Prostate gland (tissue), 2 donors: ENCODE measurements around the gene CARMIL1. TPM values are rescaled to one million over a fixed set of nuclear protein-coding genes. Genes with fewer than 3 reads are reported as not detected.
"Not testable (repeated sequence)": the region's sequence is repeated elsewhere in the genome, so short reads cannot be mapped to it uniquely, and the experiment has no call there.

Experiments used
- DNase-seq: peaks from one replicate; pipeline ENCODE4 v3.0.0-alpha.2; 2019; ENCODE audit warnings: low spot score
- H3K27ac ChIP-seq, 2 donors: fragments of 200-600 bp; sonication (generic); 2 replicates each; pipeline ENCODE4 v1.5.1; 2017 to 2019
- H3K27me3 ChIP-seq: fragments of 200-600 bp; sonication (generic); replicated peaks from 2 replicates; pipeline ENCODE4 v1.5.1; 2019; ENCODE audit not compliant: insufficient read depth
- H3K36me3 ChIP-seq, 2 donors: fragments of 200-600 bp; sonication (generic); 1 replicate in 1 of 2; 2 replicates in 1 of 2; pipeline versions ENCODE4 v1.5.1 to v1.8.1; 2017 to 2019
- H3K4me1 ChIP-seq: fragments of 200-600 bp; sonication (generic); replicated peaks from 2 replicates; pipeline ENCODE4 v1.5.1; 2019
- H3K4me3 ChIP-seq, 2 donors: fragments of 200-600 bp; sonication (generic); 2 replicates each; pipeline ENCODE4 v1.5.1; 2017 to 2019
- H3K9me3 ChIP-seq: fragments of 200-600 bp; sonication (generic); 2 replicates; pipeline ENCODE4 v1.5.1; 2017
- POLR2A ChIP-seq: fragments of 450-650 bp; IDR thresholded peaks from one replicate; pipeline ENCODE4 v1.6.1; 2016; ENCODE audit warnings: antibody characterized with exemption, mild to moderate bottlenecking
- POLR2AphosphoS5 ChIP-seq: sonication (generic); formaldehyde crosslinking; IDR thresholded peaks from one replicate; pipeline ENCODE4 v1.6.1; 2017; ENCODE audit warnings: antibody characterized with exemption
- WGBS: methylation state at CpG from one replicate; pipeline ENCODE4 v1.1.5; 2018; 5-methylcytosine and 5-hydroxymethylcytosine counted together
- intact Hi-C: fragments of 100-400 bp; cut with DNase I; formaldehyde crosslinking; loops from one replicate; pipeline ENCODE4 v1.14.2; 2022
- total RNA-seq, 2 donors: library from RNA; depleted of rRNA; stranded (reverse); fragments of >200 nt; gene quantifications; one replicate each; pipeline ENCODE4 v1.1.0, GENCODE V29; 2016
- TF ChIP-seq, protein P1 (sequence below), 4 experiments: fragments of 200-600 bp in 2 of 4; fragments of 450-650 bp in 2 of 4; sonication (generic) in 2 of 4; IDR thresholded peaks; 1 replicate in 3 of 4; 2 replicates in 1 of 4; pipeline ENCODE4 v1.5.1; 2016 to 2019; ENCODE audit warnings: antibody characterized with exemption in 4 of 4, mild to moderate bottlenecking in 2 of 4, moderate library complexity in 2 of 4

Gene CARMIL1
- total RNA-seq, 2 donors from 2014 or later = 12.9 to 71.7 TPM

- no peak for DNase-seq
- no peaks in the 10 kb centered on the region for H3K9me3 ChIP-seq
- H3K4me1 ChIP-seq = no peaks in the 10 kb centered on the region
- no peak overlapping the region for H3K4me3 ChIP-seq
- no peak overlapping the region for H3K27ac ChIP-seq
- TF ChIP-seq POLR2A (no peak), POLR2AphosphoS5 (no peak)
- TF ChIP-seq, protein P1, sequence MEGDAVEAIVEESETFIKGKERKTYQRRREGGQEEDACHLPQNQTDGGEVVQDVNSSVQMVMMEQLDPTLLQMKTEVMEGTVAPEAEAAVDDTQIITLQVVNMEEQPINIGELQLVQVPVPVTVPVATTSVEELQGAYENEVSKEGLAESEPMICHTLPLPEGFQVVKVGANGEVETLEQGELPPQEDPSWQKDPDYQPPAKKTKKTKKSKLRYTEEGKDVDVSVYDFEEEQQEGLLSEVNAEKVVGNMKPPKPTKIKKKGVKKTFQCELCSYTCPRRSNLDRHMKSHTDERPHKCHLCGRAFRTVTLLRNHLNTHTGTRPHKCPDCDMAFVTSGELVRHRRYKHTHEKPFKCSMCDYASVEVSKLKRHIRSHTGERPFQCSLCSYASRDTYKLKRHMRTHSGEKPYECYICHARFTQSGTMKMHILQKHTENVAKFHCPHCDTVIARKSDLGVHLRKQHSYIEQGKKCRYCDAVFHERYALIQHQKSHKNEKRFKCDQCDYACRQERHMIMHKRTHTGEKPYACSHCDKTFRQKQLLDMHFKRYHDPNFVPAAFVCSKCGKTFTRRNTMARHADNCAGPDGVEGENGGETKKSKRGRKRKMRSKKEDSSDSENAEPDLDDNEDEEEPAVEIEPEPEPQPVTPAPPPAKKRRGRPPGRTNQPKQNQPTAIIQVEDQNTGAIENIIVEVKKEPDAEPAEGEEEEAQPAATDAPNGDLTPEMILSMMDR (IDR thresholded peaks at IDR 0.05) = no peak
- intact Hi-C loops = no loop called here
- no peaks in the 10 kb centered on the region for H3K27me3 ChIP-seq
- H3K36me3 ChIP-seq = no peaks in the 10 kb centered on the region
- WGBS = 96% methylated on average over 1 of the region's 1 CpG
Observed at GRCh38 chr6:25439368-25439767, 160.2 kb downstream of the CARMIL1 start.

DNA sequence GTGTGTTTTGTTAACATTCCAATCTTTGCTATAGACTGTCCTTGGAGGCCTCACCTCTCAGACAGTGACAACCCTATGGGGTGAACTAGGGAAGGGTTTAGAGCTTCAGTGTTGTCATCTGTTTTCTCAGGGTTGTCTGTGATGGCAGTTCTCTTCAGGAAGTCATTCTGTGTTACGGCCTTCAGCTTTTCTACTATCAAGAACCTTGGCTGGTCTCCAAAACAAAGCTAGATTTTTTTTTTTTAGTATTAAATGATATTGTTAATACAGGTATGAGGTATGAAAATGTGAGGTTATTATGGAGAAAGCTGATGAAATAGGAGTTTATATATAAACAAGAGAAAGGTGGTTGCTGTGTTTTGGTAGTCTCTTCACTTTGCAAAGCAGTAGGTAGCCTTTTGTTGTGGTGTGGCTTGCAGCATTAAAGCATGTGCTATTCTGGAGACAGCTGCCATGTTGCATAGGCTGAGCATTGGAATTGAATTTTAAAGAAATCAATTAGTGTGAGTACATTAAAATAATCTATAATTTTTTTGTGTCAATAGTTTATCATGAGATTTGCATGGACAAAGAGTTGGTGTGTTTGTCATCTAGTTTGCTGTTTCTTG, 162.6 kb downstream of the CARMIL1 start:
- TF ChIP-seq, protein P1 (IDR thresholded peaks at IDR 0.05) = no peak
- no peak for TF ChIP-seq POLR2A
- TF ChIP-seq POLR2AphosphoS5 = no peak
- no peaks in the 10 kb centered on the region for H3K4me1 ChIP-seq
- no peak overlapping the region for H3K27ac ChIP-seq
- no peaks in the 10 kb centered on the region for H3K27me3 ChIP-seq
- intact Hi-C loops = no loop called here
- no peak for DNase-seq
- H3K4me3 ChIP-seq = no peak overlapping the region
- no peaks in the 10 kb centered on the region for H3K9me3 ChIP-seq
- no peaks in the 10 kb centered on the region for H3K36me3 ChIP-seq
- WGBS = 74% methylated on average over 1 of the region's 1 CpG

GRCh38 chr6:25442898-25443297, 163.7 kb downstream of the CARMIL1 start:
- TF ChIP-seq POLR2AphosphoS5 (no peak), POLR2A (no peak)
- TF ChIP-seq, protein P1 (IDR thresholded peaks at IDR 0.05) = no peak
- DNase-seq = no peak
- WGBS = 71% methylated on average over 1 of the region's 1 CpG

DNA sequence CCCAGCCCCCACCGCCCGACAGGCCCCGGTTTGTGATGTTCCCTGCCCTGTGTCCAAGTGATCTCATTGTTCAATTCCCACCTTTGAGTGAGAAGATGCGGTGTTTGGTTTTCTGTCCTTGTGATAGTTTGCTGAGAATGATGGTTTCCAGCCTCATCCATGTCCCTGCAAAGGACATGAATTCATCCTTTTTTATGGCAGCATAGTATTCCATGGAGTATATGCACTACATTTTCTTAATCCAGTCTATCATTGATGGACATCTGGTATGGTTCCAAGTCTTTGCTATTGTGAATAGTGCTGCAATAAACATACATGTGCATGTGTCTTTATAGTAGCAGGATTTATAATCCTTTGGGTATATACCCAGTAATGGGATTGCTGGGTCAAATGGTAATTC, 165.3 kb downstream of the CARMIL1 start:
- H3K9me3 ChIP-seq, H3K4me1 ChIP-seq, DNase-seq, H3K4me3 ChIP-seq, H3K27me3 ChIP-seq, intact Hi-C loops, H3K27ac ChIP-seq, H3K36me3 ChIP-seq: not testable (repeated sequence)
- WGBS = 78% methylated on average over 4 of the region's 4 CpGs

More at GRCh38 chr6:25442898-25443297, 163.7 kb downstream of the CARMIL1 start:
- no peaks in the 10 kb centered on the region for H3K9me3 ChIP-seq
- H3K4me1 ChIP-seq = peaks cover 5% of the 10 kb centered on the region
- H3K4me3 ChIP-seq = no peak overlapping the region
- H3K27ac ChIP-seq = no peak overlapping the region
- no peaks in the 10 kb centered on the region for H3K27me3 ChIP-seq
- intact Hi-C loops = no loop called here
- no peaks in the 10 kb centered on the region for H3K36me3 ChIP-seq

DNA sequence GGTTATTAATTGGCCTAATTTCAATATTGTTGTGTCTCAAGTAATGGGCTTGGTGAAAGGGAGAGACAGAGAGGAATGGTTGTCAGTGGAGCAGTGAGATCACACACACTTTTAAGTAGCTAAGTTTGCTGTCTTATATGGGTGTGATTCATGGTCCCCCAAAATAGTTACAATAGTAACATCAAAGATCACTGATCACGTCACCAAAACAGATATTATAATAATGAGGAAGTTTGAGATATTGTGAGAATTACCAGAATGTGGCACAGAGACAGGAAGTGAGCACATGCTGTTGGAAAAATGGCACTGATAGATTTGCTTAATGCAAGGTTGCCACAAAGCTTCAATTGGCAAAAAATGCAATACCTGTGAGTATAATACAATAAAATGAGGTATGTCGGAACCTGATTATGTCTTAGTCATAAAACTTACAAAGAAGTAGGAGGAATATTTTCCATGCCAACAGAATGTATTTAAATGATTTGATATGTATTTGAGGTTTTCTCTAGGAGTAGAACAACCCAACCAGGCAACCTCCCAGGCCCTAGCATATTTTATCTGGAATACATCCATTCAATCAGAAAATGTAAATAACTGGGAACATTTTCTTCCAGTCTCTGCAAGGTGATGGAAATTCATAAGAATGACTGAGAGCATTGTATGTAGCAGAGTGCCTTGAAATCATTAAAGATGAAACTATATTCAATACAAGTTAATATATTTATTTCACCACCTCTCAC, 167.8 kb downstream of the CARMIL1 start:
- intact Hi-C loops = no loop called here
- DNase-seq = peak; percentile 42
- TF ChIP-seq POLR2AphosphoS5 (peak; percentile 70), POLR2A (no peak)
- TF ChIP-seq, protein P1 (IDR thresholded peaks at IDR 0.05) = no peak
- Histone ChIP-seq H3K9me3 (no peaks in the 10 kb centered on the region), H3K36me3 (no peaks in the 10 kb centered on the region), H3K27ac (peak overlapping the region; percentile 9 to 66), H3K4me1 (peaks cover 7% of the 10 kb centered on the region), H3K4me3 (no peak overlapping the region), H3K27me3 (no peaks in the 10 kb centered on the region)
- WGBS = 56% methylated on average over 2 of the region's 2 CpGs
